Esophagus squamous epithelium (tissue), 4 donors: ENCODE results near the gene ITPR2.

Source experiments
- CTCF ChIP-seq, 6 experiments: fragments of 450-650 bp in 4 of 6; fragments of 200-600 bp in 2 of 6; sonication (generic) in 2 of 6; IDR thresholded peaks; one replicate each; pipeline ENCODE4 v1.5.1; 2016 to 2019; ENCODE audit warnings: antibody characterized with exemption in 6 of 6, mild to moderate bottlenecking in 4 of 6, moderate library complexity in 4 of 6
- POLR2A ChIP-seq, 4 donors: fragments of 450-650 bp; IDR thresholded peaks; one replicate each; pipeline ENCODE4 v1.6.1; 2017; ENCODE audit warnings: antibody characterized with exemption in 4 of 4, mild to moderate bottlenecking in 4 of 4, moderate library complexity in 3 of 4

- no peak for TF ChIP-seq CTCF (IDR thresholded peaks at IDR 0.05)
- TF ChIP-seq POLR2A (IDR thresholded peaks at IDR 0.05): no peak
Measured at GRCh38 chr12:26445909-26446308, 387.1 kb downstream of the ITPR2 start.
